Colonic mucosa (tissue), 4 donors: ENCODE results near the gene SETD1A. TPM values are rescaled to one million over a fixed set of nuclear protein-coding genes. Genes with fewer than 3 reads are reported as not detected.

Experiments used
- DNase-seq: peaks from one replicate; pipeline ENCODE4 v3.0.0-alpha.2; 2020
- H3K27ac ChIP-seq: fragments of 200-600 bp; one replicate; pipeline ENCODE4 v1.8.0; 2021
- H3K27me3 ChIP-seq: fragments of 200-600 bp; one replicate; pipeline ENCODE4 v1.8.0; 2021
- H3K36me3 ChIP-seq: fragments of 200-600 bp; one replicate; pipeline ENCODE4 v1.8.0; 2021
- H3K4me1 ChIP-seq: fragments of 200-600 bp; one replicate; pipeline ENCODE4 v1.8.0; 2021; ENCODE audit warnings: mild to moderate bottlenecking
- H3K4me3 ChIP-seq: fragments of 200-600 bp; one replicate; pipeline ENCODE4 v1.8.0; 2021
- H3K9ac ChIP-seq, 2 donors: one replicate each; pipeline ENCODE4 v1.7.0; 2013; ENCODE audit warnings: control low read depth in 2 of 2, low read depth in 2 of 2, low read length in 2 of 2
- H3K9me3 ChIP-seq: fragments of 200-600 bp; one replicate; pipeline ENCODE4 v1.8.0; 2021
- CTCF ChIP-seq: fragments of 200-600 bp; IDR thresholded peaks from one replicate; pipeline ENCODE4 v1.8.0; 2022; ENCODE audit warnings: antibody characterized with exemption, mild to moderate bottlenecking
- intact Hi-C: fragments of 100-400 bp; cut with DNase I; formaldehyde crosslinking; loops from one replicate; pipeline ENCODE4 v1.14.1; 2022
- total RNA-seq, 2 donors: library from RNA; stranded (reverse); fragmentation: NEBNext Ultra II Directional in 1 of 2; extraction: Animal tissue kit (Norgen Biotek cat#: 25700) in 1 of 2; gene quantifications; one replicate each; pipeline ENCODE4 v1.2.1, GENCODE V29; 2021
- donor health status: healthy.
- donor health status: DM: no; HTN: no; CAD: no.
- donor health status: DM: no; HTN: no; CAD: no.

The SETD1A gene
- total RNA-seq, 2 donors from 2014 or later: 11.6 to 15.9 TPM

GRCh38 chr16:30953111-30953510, 4.4 kb upstream of the SETD1A start:
- intact Hi-C loops: no loop called here
- peaks cover 12% of the 10 kb centered on the region for H3K4me1 ChIP-seq

GRCh38 chr16:30953511-30954124, 3.9 kb upstream of the SETD1A start:
- no peaks in the 10 kb centered on the region for H3K27me3 ChIP-seq
- no peak overlapping the region for H3K27ac ChIP-seq
- no peak overlapping the region for H3K9ac ChIP-seq
- TF ChIP-seq CTCF: peak; percentile 61
- peaks cover 14% of the 10 kb centered on the region for H3K4me1 ChIP-seq
- H3K4me3 ChIP-seq: no peak overlapping the region
- no peaks in the 10 kb centered on the region for H3K9me3 ChIP-seq
- intact Hi-C loops: no loop called here
- DNase-seq: peak; percentile 70
- H3K36me3 ChIP-seq: no peaks in the 10 kb centered on the region

More at GRCh38 chr16:30953111-30953510, 4.4 kb upstream of the SETD1A start:
- no peak overlapping the region for H3K4me3 ChIP-seq
- H3K9ac ChIP-seq: no peak overlapping the region
- H3K27me3 ChIP-seq: no peaks in the 10 kb centered on the region
- no peaks in the 10 kb centered on the region for H3K9me3 ChIP-seq
- H3K27ac ChIP-seq: no peak overlapping the region
- no peak for TF ChIP-seq CTCF
- no peaks in the 10 kb centered on the region for H3K36me3 ChIP-seq
- DNase-seq: no peak

GRCh38 chr16:30954993-30955392, 2.6 kb upstream of the SETD1A start:
- Histone ChIP-seq H3K27ac (no peak overlapping the region), H3K36me3 (no peaks in the 10 kb centered on the region), H3K27me3 (no peaks in the 10 kb centered on the region), H3K4me3 (no peak overlapping the region), H3K9me3 (no peaks in the 10 kb centered on the region), H3K4me1 (peaks cover 17% of the 10 kb centered on the region), H3K9ac (no peak overlapping the region)
- intact Hi-C loops: no loop called here
- no peak for DNase-seq
- no peak for TF ChIP-seq CTCF

- Histone ChIP-seq H3K9ac (peak overlapping the region; percentile 86 to 89), H3K9me3 (no peaks in the 10 kb centered on the region), H3K4me3 (peak overlapping the region; percentile 58), H3K36me3 (peaks cover 6% of the 10 kb centered on the region), H3K4me1 (peaks cover 8% of the 10 kb centered on the region), H3K27me3 (no peaks in the 10 kb centered on the region), H3K27ac (peak overlapping the region; percentile 85)
- intact Hi-C loops: no loop called here
- TF ChIP-seq CTCF: no peak
- DNase-seq: peak; percentile 86
These were observed 726 bp upstream of the SETD1A start for GRCh38 chr16:30956601-30957455.

GRCh38 chr16:30958175-30959079, 873 bp downstream of the SETD1A start:
- H3K4me3 ChIP-seq: peak overlapping the region; percentile 58
- peak overlapping the region; percentile 71 to 86 for H3K9ac ChIP-seq
- no peaks in the 10 kb centered on the region for H3K27me3 ChIP-seq
- no peak for TF ChIP-seq CTCF
- peaks cover 18% of the 10 kb centered on the region for H3K36me3 ChIP-seq
- intact Hi-C loops: no loop called here
- no peaks in the 10 kb centered on the region for H3K9me3 ChIP-seq
- H3K27ac ChIP-seq: peak overlapping the region; percentile 85
- DNase-seq: peak; percentile 35
- peaks cover 8% of the 10 kb centered on the region for H3K4me1 ChIP-seq
